Astrocyte (in vitro differentiated cells and primary cell): ENCODE data around the gene POU3F1. TPM values are rescaled to one million over a fixed set of nuclear protein-coding genes. Genes with fewer than 3 reads are reported as not detected.

Experiments
- DNase-seq: peaks from one replicate; pipeline ENCODE4 v3.0.0-alpha.2; 2010; ENCODE audit warnings: low read depth
- FAIRE-seq: peaks from 2 replicates; lab custom pipeline; 2011; peaks lifted over from hg19 to GRCh38; lab: Jason Lieb, UNC
- H2AFZ ChIP-seq: 2 replicates; pipeline ENCODE4 v1.6.0; 2012; ENCODE audit warnings: low read depth, low read length, inconsistent platforms
- H3K27ac ChIP-seq: 2 replicates; pipeline ENCODE4 v1.5.1; 2011; ENCODE audit warnings: low read depth, low read length, inconsistent platforms
- H3K27me3 ChIP-seq: 2 replicates; pipeline ENCODE4 v1.6.0; 2011; ENCODE audit warnings: low read length, inconsistent platforms; ENCODE audit not compliant: insufficient read depth
- H3K36me3 ChIP-seq: 2 replicates; pipeline ENCODE4 v1.5.1; 2011; ENCODE audit warnings: low read length, inconsistent platforms; ENCODE audit not compliant: insufficient read depth
- H3K4me1 ChIP-seq: 2 replicates; pipeline ENCODE4 v1.5.1; 2011; ENCODE audit warnings: low read length, inconsistent platforms; ENCODE audit not compliant: insufficient read depth
- H3K4me2 ChIP-seq: 2 replicates; pipeline ENCODE4 v1.6.0; 2012; ENCODE audit warnings: low read length, inconsistent platforms
- H3K4me3 ChIP-seq: 2 replicates; pipeline ENCODE4 v1.5.1; 2011; ENCODE audit warnings: low read depth, mild to moderate bottlenecking, low read length, inconsistent platforms; ENCODE audit not compliant: insufficient read depth
- H3K79me2 ChIP-seq: 2 replicates; pipeline ENCODE4 v1.6.0; 2012; ENCODE audit warnings: mild to moderate bottlenecking, low read length, inconsistent platforms; ENCODE audit not compliant: insufficient read depth
- H3K9ac ChIP-seq: 2 replicates; pipeline ENCODE4 v1.6.0; 2012; ENCODE audit warnings: mild to moderate bottlenecking, low read length, inconsistent platforms
- H3K9me3 ChIP-seq: 2 replicates; pipeline ENCODE4 v1.5.1; 2012; ENCODE audit warnings: low read depth, mild to moderate bottlenecking, low read length, inconsistent platforms; ENCODE audit not compliant: insufficient read depth
- H4K20me1 ChIP-seq: 2 replicates; pipeline ENCODE4 v1.6.0; 2012; ENCODE audit warnings: low read length, inconsistent platforms; ENCODE audit not compliant: insufficient read depth
- H3K27ac Mint-ChIP-seq: one replicate; pipeline ENCODE4 v1.8.0; 2021; ENCODE audit warnings: mild to moderate bottlenecking, mixed read lengths; ENCODE audit not compliant: unreplicated experiment
- H3K27me3 Mint-ChIP-seq: one replicate; pipeline ENCODE4 v1.8.0; 2021; ENCODE audit warnings: low read depth, mixed read lengths; ENCODE audit not compliant: unreplicated experiment
- H3K36me3 Mint-ChIP-seq: one replicate; pipeline ENCODE4 v1.8.0; 2021; ENCODE audit warnings: low read depth, mixed read lengths; ENCODE audit not compliant: unreplicated experiment
- H3K4me1 Mint-ChIP-seq: one replicate; pipeline ENCODE4 v1.8.0; 2021; ENCODE audit warnings: low read depth, mixed read lengths; ENCODE audit not compliant: unreplicated experiment
- H3K4me3 Mint-ChIP-seq: one replicate; pipeline ENCODE4 v1.8.0; 2021; ENCODE audit warnings: mild to moderate bottlenecking, moderate library complexity, mixed read lengths; ENCODE audit not compliant: unreplicated experiment
- H3K9me3 Mint-ChIP-seq: one replicate; pipeline ENCODE4 v1.8.0; 2021; ENCODE audit warnings: mild to moderate bottlenecking, mixed read lengths; ENCODE audit not compliant: unreplicated experiment
- CTCF ChIP-seq: IDR thresholded peaks from 2 replicates; pipeline ENCODE4 v1.5.1; 2011; ENCODE audit warnings: low read depth, mild to moderate bottlenecking, inconsistent platforms, low read length, moderate library complexity; ENCODE audit not compliant: insufficient read depth
- EZH2 ChIP-seq: IDR thresholded peaks from 2 replicates; pipeline ENCODE4 v1.6.1; 2012; ENCODE audit warnings: mild to moderate bottlenecking, low read length, inconsistent platforms; ENCODE audit not compliant: insufficient read depth
- total RNA-seq: library from RNA; stranded (reverse); gene quantifications from 2 replicates; pipeline ENCODE4 v1.2.1, GENCODE V29; 2021

The POU3F1 gene
- total RNA-seq, 1 donor from 2014 or later, result 2.3 TPM

- Histone ChIP-seq H3K9ac (no peak overlapping the region), H3K36me3 (no peaks in the 10 kb centered on the region), H3K4me1 (peaks cover 15% of the 10 kb centered on the region), H4K20me1 (no peaks in the 10 kb centered on the region), H3K4me3 (peak overlapping the region; percentile 20), H3K4me2 (peak overlapping the region; percentile 72), H3K27ac (no peak overlapping the region), H3K27me3 (peaks cover 23% of the 10 kb centered on the region), H3K79me2 (no peaks in the 10 kb centered on the region), H2AFZ (no peak overlapping the region), H3K9me3 (no peaks in the 10 kb centered on the region)
- H3K9me3 Mint-ChIP-seq, result no peaks in the 10 kb centered on the region
- H3K27ac Mint-ChIP-seq, result no peak overlapping the region
- no peak overlapping the region for H3K4me3 Mint-ChIP-seq
- FAIRE-seq, result peak; percentile 37
- H3K36me3 Mint-ChIP-seq, result peaks cover 5% of the 10 kb centered on the region
- TF ChIP-seq CTCF (no peak), EZH2 (no peak)
- peaks cover 29% of the 10 kb centered on the region for H3K27me3 Mint-ChIP-seq
- DNase-seq, result no peak
- peaks cover 15% of the 10 kb centered on the region for H3K4me1 Mint-ChIP-seq
Measured at GRCh38 chr1:38039331-38040088, 7.1 kb downstream of the POU3F1 start.

- Histone ChIP-seq H3K9ac (no peak overlapping the region), H3K27me3 (peaks cover 17% of the 10 kb centered on the region), H3K4me2 (peak overlapping the region; percentile 72), H3K9me3 (no peaks in the 10 kb centered on the region), H3K79me2 (no peaks in the 10 kb centered on the region), H3K4me1 (peaks cover 9% of the 10 kb centered on the region), H3K36me3 (no peaks in the 10 kb centered on the region), H3K4me3 (peak overlapping the region; percentile 20), H3K27ac (no peak overlapping the region), H2AFZ (no peak overlapping the region), H4K20me1 (no peaks in the 10 kb centered on the region)
- peaks cover 28% of the 10 kb centered on the region for H3K27me3 Mint-ChIP-seq
- peaks cover 5% of the 10 kb centered on the region for H3K36me3 Mint-ChIP-seq
- no peak for TF ChIP-seq CTCF
- H3K9me3 Mint-ChIP-seq, result peaks cover 2% of the 10 kb centered on the region
- no peak overlapping the region for H3K27ac Mint-ChIP-seq
- FAIRE-seq (peak; percentile 96), DNase-seq (peak; percentile 64)
- H3K4me3 Mint-ChIP-seq, result no peak overlapping the region
- peaks cover 15% of the 10 kb centered on the region for H3K4me1 Mint-ChIP-seq
Measured at GRCh38 chr1:38038861-38039260, 7.7 kb downstream of the POU3F1 start.
